Pancreas (tissue), 10 donors: ENCODE measurements around the gene MOCOS. TPM values are rescaled to one million over a fixed set of nuclear protein-coding genes. Genes with fewer than 3 reads are reported as not detected.
"Not testable (repeated sequence)": the region's sequence is repeated elsewhere in the genome, so short reads cannot be mapped to it uniquely, and the experiment has no call there.

ENCODE experiments used
- ATAC-seq, 4 donors: fragments of 200-7000 bp; cut with Tn5 transposase; one replicate each; pipeline versions ENCODE4 v1.8.0 to v1.9.1; 2020; ENCODE audit warnings: mild to moderate bottlenecking in 4 of 4, moderate library complexity in 4 of 4
- DNase-seq, 6 donors: peaks; one replicate each; pipeline ENCODE4 v3.0.0-alpha.2; 2020
- FAIRE-seq: peaks from 2 replicates; lab custom pipeline; 2012; peaks lifted over from hg19 to GRCh38; lab: Jason Lieb, UNC
- H3K27ac ChIP-seq, 4 donors: fragments of 200-600 bp; sonication (generic); 1 replicate in 3 of 4; 2 replicates in 1 of 4; pipeline versions ENCODE4 v1.5.0 to v1.8.0; 2020
- H3K27me3 ChIP-seq, 4 donors: fragments of 200-600 bp; one replicate each; pipeline ENCODE4 v1.8.0; 2021
- H3K36me3 ChIP-seq, 3 donors: fragments of 200-600 bp; sonication (generic) in 1 of 3; one replicate each; pipeline versions ENCODE4 v1.5.0 to v1.8.0; 2020 to 2021
- H3K4me1 ChIP-seq, 3 donors: fragments of 200-600 bp; one replicate each; pipeline ENCODE4 v1.8.0; 2021
- H3K4me3 ChIP-seq, 4 donors: fragments of 200-600 bp; sonication (generic) in 2 of 4; one replicate each; pipeline versions ENCODE4 v1.5.0 to v1.8.0; 2020 to 2021
- H3K9me3 ChIP-seq, 4 donors: fragments of 200-600 bp; one replicate each; pipeline ENCODE4 v1.8.0; 2021
- WGBS, 2 donors: extraction: QIAGEN DNeasy Blood & Tissue Kit; methylation state at CpG; one replicate each; pipeline ENCODE4 v1.1.7; 2013; 5-methylcytosine and 5-hydroxymethylcytosine counted together
- intact Hi-C, 3 donors: fragments of 100-400 bp; cut with DNase I; formaldehyde crosslinking; loops; one replicate each; pipeline versions ENCODE4 v1.11.1 to v1.14.2; 2022
- polyA plus RNA-seq, 2 donors: library from polyadenylated mRNA; stranded (reverse); fragments of 200-250 nt; gene quantifications; one replicate each; pipeline ENCODE4 v1.2.3, GENCODE V29; 2013
- total RNA-seq, 6 donors: library from RNA; stranded (reverse); fragmentation: NEBNext Ultra II Directional in 4 of 6; extraction: Animal tissue kit (Norgen Biotek cat#: 25700) in 4 of 6; gene quantifications; one replicate each; pipeline versions ENCODE4 v1.2.1 to v1.2.4, GENCODE V29; 2021 to 2023
- TF ChIP-seq, protein P1 (sequence below), 4 donors: fragments of 200-600 bp; sonication (generic) in 3 of 4; IDR thresholded peaks; one replicate each; pipeline versions ENCODE4 v1.5.0 to v1.8.0; 2021; ENCODE audit warnings: antibody characterized with exemption in 4 of 4
- donor health status: healthy with polysubstance abuse.
- donor health status: DM: no; HTN: no; CAD: no; lungs with moderate emphysema.
- donor health status: DM: no; HTN: no; CAD: no.
- donor health status: control.
- donor health status: control.
- donor health status: Bipolar disorder and iron deficiency.
- donor health status: DM: yes; HTN: yes; CAD: no.
- donor health status: DM: no; HTN: no; CAD: no.
- donor health status: DM: no; HTN: no; CAD: no.
- donor health status: DM: yes; HTN: yes; CAD: no.

MOCOS gene
- total and polyA plus RNA-seq, 8 donors, result 0.49 to 1.6 (median 0.92) TPM

DNA sequence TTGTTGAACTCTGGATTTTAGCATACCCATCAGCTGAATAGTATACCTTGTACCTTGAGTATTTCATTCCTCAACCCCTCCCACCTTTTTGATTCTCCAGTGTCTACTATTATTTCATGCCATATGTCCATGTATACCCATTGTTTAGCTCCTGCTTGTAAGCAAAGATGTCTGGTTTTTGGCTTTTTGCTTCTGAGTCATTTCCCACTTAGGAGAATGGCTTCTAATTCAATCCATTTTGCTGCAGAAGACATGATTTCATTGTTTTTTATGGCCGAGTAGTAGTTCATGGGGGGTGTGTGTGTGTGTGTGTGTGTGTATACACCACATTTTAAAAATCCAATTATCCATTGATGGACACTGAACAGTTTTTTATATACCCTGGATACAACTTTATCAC is 24.3 kb upstream of the MOCOS start:
- Histone ChIP-seq H3K4me1 (no peaks in the 10 kb centered on the region), H3K27me3 (no peaks in the 10 kb centered on the region), H3K36me3 (peaks cover 3 to 59% (median 18%) of the 10 kb centered on the region in 3 donors), H3K9me3 (no peaks in the 10 kb centered on the region), H3K27ac (no peak overlapping the region), H3K4me3 (no peak overlapping the region)
- TF ChIP-seq, protein P1, sequence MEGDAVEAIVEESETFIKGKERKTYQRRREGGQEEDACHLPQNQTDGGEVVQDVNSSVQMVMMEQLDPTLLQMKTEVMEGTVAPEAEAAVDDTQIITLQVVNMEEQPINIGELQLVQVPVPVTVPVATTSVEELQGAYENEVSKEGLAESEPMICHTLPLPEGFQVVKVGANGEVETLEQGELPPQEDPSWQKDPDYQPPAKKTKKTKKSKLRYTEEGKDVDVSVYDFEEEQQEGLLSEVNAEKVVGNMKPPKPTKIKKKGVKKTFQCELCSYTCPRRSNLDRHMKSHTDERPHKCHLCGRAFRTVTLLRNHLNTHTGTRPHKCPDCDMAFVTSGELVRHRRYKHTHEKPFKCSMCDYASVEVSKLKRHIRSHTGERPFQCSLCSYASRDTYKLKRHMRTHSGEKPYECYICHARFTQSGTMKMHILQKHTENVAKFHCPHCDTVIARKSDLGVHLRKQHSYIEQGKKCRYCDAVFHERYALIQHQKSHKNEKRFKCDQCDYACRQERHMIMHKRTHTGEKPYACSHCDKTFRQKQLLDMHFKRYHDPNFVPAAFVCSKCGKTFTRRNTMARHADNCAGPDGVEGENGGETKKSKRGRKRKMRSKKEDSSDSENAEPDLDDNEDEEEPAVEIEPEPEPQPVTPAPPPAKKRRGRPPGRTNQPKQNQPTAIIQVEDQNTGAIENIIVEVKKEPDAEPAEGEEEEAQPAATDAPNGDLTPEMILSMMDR (IDR thresholded peaks at IDR 0.05), result no peak
- intact Hi-C loops, result no loop called here
- FAIRE-seq, result no peak
- no peak for ATAC-seq
- DNase-seq, result no peak
- 92 to 93% methylated on average over 1 of the region's 1 CpG for WGBS, 2 donors

DNA sequence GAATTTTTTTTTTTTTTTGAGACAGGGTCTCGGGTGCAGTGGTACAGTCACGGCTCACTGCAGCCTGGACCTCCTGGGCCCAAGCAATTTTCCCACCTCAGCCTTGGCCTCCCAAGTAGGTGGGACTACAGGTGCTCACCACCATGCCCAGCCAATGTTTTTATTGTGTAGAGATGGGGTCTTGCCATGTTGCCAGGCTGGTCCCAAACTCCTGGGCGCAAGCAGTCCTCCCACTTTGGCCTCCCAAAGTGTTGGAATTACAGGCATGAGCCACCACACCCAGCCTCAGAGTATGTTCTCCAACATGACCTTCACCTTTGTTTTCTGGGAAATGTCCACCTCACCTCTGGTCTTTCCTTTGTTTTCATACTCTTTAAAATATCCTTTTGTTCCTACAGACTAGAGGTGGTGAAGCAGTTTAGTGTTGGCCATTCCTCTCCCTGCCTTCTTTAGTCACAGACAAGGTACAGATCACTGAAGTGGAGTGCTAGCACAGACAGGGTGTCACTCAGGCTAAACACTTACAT is 19.5 kb upstream of the MOCOS start:
- ATAC-seq, result no peak
- TF ChIP-seq, protein P1 (IDR thresholded peaks at IDR 0.05), result no peak
- Histone ChIP-seq H3K9me3 (no peaks in the 10 kb centered on the region), H3K36me3 (peaks cover 2 to 52% (median 4%) of the 10 kb centered on the region in 3 donors), H3K27me3 (no peaks in the 10 kb centered on the region), H3K4me1 (no peaks in the 10 kb centered on the region), H3K4me3 (no peak overlapping the region), H3K27ac (no peak overlapping the region)
- FAIRE-seq, result no peak
- 98 to 100% methylated on average over 3 of the region's 3 CpGs for WGBS, 2 donors
- intact Hi-C loops, result no loop called here
- no peak for DNase-seq

DNA sequence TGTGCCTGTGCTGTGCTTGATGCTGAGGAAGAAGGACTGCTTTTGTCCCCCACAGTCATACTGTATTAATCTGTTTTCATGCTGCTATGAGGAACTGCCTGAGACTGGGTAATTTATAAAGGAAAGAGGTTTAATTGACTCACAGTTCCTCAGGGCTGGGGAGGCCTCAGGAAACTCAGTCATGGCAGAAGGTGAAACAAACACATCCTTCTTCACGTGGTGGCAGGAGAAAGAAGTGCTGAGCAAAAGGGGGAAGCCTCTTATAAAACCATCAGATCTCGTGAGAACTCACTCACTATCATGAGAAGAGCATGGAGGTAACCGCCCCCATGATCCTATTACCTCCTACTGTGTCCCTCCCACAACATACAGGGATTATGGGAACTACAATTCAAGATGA is 19.0 kb upstream of the MOCOS start:
- H3K4me1 ChIP-seq, intact Hi-C loops: not testable (repeated sequence)
- H3K36me3 ChIP-seq, result peaks cover 2 to 52% (median 4%) of the 10 kb centered on the region in 3 donors

DNA sequence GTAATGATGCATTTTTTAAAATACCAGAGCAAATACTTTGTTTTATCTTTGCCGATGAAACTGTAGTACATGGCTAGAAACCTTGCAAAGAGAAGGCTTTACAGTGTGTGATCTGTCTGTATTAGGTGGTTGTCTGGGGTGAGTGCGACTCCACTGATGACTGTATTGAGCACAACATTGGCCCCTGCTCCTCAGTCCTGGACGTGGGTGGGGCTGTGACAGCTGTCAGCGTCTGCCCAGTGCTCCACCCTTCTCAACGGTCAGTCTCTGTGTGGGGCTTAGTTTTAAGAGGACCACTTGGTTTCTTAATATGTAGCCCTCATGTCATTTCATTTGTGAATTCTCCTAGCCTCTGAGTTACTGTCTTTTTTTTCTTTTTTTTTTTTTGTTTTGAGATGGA is 17.4 kb upstream of the MOCOS start:
- H3K9me3 ChIP-seq, result no peaks in the 10 kb centered on the region
- WGBS, 2 donors, result 89 to 93% methylated on average over 5 of the region's 5 CpGs
- FAIRE-seq (no peak), DNase-seq (no peak), ATAC-seq (no peak)
- TF ChIP-seq, protein P1 (IDR thresholded peaks at IDR 0.05), result no peak
- H3K4me3 ChIP-seq, result no peak overlapping the region
- no peaks in the 10 kb centered on the region for H3K27me3 ChIP-seq
- no peaks in the 10 kb centered on the region for H3K4me1 ChIP-seq
- peaks cover 2 to 47% (median 4%) of the 10 kb centered on the region in 3 donors for H3K36me3 ChIP-seq
- no peak overlapping the region for H3K27ac ChIP-seq
- intact Hi-C loops, result no loop called here

More for the DNA sequence above, 19.0 kb upstream of the MOCOS start:
- FAIRE-seq, DNase-seq, H3K27me3 ChIP-seq, ATAC-seq, H3K27ac ChIP-seq, H3K4me3 ChIP-seq, H3K9me3 ChIP-seq: not testable (repeated sequence)
- WGBS, 2 donors, result 92 to 98% methylated on average over 3 of the region's 3 CpGs

DNA sequence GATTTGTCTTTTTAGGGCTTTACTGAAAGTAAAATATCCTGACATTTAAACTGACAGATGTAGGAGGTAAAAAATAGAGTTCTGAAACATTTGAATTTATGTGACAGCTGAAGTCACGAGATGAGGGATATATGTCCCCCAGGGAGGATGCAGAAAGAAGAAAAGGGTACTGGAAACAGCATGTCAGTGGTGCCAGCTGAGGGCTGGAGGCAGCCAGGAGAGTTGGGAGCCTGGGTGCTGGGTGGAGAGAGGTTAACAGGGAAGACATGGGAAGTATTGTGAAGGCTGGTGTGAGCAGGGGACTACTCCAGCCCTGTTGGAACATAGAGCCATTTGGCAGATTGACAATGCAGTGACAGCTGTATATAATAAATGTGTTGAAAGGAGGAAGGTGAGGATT is 11.8 kb upstream of the MOCOS start:
- Histone ChIP-seq H3K36me3 (peaks cover 0 to 48% (median 4%) of the 10 kb centered on the region in 3 donors), H3K4me3 (no peak overlapping the region), H3K27me3 (no peaks in the 10 kb centered on the region), H3K27ac (no peak overlapping the region), H3K4me1 (no peaks in the 10 kb centered on the region), H3K9me3 (no peaks in the 10 kb centered on the region)
- TF ChIP-seq, protein P1 (IDR thresholded peaks at IDR 0.05), result no peak
- no peak for DNase-seq
- ATAC-seq, result no peak
- 81 to 100% methylated on average over 1 of the region's 1 CpG for WGBS, 2 donors
- intact Hi-C loops, result no loop called here
- FAIRE-seq, result no peak
